HG03060 (cell line): ENCODE measurements around the gene LURAP1L.

Experiments
- ATAC-seq: cut with Tn5 transposase; IDR thresholded peaks from one replicate; pipeline ENCODE4 v1.9.1; 2021; ENCODE audit warnings: low read depth, moderate number of reproducible peaks; ENCODE audit not compliant: unreplicated experiment

The LURAP1L gene, protein sequence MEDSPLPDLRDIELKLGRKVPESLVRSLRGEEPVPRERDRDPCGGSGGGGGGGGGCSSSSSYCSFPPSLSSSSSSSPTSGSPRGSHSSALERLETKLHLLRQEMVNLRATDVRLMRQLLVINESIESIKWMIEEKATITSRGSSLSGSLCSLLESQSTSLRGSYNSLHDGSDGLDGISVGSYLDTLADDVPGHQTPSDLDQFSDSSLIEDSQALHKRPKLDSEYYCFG

DNA sequence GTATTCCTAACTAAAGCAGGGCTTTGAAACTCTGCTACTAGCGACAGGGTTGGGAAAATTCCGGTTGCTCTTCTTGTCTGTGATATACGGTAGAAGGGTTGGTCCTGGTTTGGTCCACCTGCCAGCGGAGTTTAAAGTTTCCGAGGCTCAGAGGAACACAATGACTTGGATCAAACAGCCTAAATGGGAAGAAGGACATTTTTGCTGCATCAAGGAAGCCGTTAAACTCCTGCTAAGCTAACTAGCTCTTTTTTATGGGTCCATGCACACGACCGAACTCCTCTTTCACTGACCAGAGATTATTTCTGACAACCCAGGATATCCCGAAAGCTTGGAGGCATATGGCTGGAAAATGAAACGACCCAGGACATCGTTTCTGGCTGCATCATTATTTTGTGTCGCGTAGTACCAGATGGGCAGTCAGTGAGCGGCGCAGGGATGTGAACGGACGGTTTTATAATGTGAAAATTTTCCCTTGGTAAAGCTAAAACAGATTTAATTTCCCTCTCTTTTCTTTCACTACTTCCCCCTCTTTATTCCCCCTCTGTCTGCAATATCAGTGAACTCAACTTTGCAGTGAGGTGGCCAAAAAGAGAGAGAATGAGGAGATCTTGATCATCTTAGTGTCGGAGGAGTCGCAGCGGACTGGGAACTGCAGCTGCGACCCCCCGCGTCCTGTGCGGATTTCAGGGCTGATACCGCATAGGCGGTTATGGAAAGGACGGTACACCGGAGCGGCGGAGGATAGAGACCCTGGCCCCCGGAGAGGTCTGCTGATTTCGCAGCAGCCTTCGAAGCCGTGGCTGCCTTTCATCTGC lies at the start of gene LURAP1L:
TSS of gene LURAP1L (plus strand) at position 160 of the 818 bp plus-strand sequence. CDS start 696 bp downstream, outside the sequence.
- no peak for ATAC-seq

DNA sequence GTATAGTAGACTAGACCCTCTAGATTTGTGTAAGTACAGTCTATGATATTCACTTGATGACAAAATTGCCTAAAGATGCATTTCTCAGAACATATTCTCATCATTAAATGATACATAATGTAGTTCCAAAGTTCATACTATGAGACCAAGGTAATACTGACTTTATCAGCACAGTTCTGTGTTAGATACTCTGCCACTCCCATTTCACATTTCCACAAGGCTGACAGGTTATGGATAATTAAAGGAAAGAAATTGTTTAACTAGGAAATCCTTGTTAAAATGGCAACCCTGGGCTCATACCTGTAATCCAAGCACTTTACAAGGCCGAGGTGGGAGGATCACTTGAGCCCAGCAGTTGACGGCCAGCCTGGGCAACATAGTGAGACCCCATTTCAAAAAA lies 48.0 kb upstream of the LURAP1L start:
- no peak for ATAC-seq

DNA sequence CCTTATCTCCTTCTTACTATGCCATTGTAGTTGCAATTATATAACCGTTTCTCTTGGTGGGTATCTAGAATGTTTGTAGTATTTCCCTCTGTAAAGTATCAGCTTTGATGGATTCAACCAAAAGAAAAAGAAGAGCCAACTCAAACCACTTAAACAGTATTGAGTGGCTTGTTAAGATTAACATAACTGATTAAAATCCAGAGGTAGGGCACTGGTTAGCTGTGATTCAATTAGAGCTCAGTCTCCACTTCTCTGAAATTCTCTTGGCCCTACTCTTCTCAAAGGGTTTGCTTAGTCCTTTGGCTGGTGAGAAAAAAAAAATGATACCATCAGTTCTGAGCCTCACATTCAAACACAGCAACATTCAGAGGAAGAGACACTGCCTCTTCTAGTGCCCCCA lies 44.6 kb upstream of the LURAP1L start:
- no peak for ATAC-seq

DNA sequence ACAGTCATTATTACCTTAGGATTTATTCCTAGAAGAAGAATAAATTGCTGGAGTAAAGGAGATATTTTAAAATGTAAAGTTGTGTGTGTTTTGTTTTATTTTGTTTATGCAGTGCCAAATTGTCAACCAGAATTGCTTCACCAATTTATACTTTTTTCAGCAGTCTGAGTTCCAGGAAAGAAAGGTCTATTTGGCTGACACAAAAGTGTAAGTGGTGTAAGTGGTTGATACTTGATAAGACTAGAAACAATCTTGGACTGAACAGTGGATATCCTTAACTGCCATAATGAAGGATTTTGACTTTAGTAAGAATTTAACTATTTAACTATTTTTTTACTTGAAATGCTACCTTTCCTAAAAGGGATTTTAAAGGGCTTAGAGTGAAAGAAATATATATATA lies 43.9 kb upstream of the LURAP1L start:
- ATAC-seq = no peak

DNA sequence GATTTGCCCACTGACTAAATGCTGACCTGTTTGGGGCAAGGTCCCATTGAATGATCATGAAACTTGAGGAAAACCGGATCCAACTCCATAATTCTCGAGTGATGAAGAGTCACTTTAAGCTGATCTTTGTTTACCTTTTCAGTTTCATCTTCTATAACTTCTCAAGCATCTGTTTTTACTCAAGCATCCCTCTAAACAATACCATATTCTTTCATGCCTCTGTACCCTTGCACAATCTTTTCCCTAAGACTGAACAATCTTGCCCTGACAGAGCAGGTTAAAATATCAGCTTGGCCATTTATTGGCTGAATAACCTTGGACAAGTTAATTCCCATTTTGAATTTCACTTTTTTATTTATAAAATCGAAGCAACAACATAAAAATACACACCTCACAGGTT lies 41.8 kb upstream of the LURAP1L start:
- no peak for ATAC-seq

DNA sequence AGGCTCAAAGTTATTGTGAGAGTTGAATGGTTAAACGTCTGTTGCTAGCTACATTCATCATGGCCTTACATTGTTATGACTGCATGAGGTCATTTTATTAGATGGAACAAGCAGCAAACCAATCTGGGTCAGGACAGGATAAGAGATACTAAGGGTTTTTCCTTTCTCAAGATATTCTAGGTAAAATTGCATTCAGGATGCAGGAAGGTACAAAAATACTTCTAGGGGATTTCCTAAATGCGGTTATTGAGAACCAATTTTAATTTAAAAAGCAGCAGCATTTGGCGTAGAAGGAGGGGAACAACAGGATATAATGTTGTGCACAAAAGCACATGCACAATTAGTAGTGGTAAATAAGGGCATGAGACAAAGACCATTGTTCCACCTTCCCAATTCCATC lies 39.2 kb upstream of the LURAP1L start:
- ATAC-seq = no peak

DNA sequence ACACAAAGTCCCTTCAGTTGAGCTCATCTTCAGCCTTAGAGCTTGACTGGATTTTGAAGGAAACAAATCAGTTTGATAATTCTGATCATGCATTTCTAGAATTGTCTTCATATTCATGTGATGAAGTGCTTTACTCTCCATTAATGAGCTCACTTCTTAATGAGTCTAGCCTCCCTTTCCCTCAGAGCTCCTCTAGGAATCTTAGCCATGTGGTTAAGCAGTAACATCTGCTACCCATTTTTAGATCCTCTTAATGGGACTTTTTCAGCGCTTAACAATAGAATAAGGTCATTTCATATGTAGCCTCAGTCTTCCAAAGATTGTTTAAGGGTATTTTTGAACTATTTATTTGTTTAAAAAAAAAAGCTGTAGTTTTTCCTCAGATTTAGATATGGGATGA lies 36.9 kb upstream of the LURAP1L start:
- ATAC-seq = no peak

DNA sequence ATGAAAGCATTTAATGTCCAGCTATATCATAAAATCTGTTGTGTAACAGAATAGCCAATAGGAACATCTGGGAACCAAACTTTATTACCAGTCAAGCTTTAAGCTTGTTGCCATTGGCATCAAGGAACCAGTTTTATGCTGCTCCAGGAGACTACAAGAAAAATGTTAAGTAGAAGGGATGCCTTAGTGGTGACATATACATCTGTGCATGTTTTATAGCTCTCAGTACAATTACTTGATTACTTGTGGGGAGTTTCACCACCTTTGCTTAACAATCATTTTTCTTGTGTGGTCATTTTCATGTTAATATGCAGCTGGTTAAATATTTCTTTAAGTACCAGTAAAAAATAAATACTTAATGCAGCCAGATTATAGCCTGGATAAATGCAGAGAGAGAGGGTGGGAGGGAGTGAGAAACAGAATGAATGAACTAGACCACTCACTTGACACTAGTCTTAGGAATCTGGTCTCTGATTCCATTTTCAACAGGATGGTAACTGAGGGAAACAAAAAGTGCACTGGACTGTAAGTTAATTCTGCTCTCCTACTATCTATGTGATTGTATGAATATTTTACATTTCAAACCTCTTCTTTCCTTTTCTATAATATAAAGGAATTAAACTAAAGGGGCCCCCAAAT lies 35.7 kb upstream of the LURAP1L start:
- ATAC-seq = no peak

DNA sequence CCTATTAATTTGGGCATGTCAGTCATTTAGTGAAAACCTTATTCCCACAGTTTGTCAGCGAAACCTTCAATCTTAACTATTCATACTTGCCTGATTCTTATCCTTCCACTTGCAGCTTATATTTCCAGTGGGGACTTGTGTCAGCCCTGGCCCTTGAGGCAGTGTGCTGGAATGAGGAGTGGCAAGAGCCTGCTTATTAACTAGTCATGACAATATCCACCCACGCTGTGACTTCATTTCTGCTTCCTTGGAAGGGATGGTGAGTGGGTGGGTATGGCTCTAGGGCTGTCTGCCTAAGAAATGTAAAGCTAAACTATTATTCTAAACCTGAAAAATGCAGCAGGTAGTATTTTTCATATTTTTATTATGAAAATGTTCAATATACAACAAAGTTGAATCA lies 34.0 kb upstream of the LURAP1L start:
- ATAC-seq = no peak

DNA sequence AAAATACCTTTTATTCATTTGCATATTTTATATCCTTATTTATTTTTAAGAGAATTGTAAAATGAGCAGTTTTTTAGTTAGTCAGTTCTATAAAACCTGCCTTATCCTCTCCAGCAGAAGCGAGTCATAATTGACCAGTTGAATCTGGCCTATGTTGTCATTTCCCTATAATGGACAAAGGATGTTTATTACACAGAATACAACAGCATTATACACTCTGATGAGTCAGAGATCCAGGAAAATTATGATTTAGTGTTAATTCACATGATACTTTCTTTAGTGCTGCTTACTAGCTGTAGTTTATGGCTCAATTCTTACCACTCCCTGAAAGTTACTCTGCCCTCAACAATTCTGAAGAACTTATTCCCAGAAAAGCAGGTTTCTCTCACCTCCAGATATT lies 26.8 kb upstream of the LURAP1L start:
- ATAC-seq = no peak

DNA sequence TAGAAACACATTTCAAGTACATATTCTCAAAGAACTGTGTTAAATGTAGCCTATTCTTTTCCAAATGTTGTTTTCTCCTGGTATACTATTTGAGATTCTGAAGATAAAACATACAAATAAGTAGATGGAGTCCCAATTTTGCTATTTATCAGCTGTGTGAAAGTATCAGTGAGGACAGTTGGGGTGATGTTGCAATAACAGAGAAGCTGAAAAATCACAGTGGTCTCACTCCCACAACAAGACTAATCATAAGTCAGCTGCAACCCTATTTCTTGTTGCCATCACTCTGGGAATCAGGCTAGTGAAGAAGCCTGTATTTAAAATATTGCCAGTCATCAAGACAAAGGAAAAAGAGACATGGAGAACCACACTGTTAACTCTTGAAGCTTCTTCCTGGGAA lies 25.9 kb upstream of the LURAP1L start:
- no peak for ATAC-seq

DNA sequence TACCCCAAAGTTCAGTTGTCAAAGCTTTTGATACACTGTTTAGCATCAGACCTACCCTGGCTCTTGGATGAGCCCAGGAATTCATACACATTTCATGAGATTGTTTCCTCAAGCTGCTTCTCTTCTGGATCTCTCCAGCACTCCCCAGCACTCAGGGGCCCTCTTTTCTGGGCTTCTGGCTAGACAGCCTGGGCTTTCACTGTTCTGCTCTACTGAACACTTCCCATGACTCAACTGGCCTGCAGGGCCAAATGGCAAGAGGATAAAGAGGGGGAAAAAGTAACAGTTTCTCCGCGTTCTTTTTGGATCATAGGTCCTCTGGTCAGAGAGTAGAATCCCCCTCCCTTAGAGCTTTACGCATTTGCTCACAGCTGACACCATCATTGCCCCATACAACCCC lies 20.9 kb upstream of the LURAP1L start:
- ATAC-seq = no peak

DNA sequence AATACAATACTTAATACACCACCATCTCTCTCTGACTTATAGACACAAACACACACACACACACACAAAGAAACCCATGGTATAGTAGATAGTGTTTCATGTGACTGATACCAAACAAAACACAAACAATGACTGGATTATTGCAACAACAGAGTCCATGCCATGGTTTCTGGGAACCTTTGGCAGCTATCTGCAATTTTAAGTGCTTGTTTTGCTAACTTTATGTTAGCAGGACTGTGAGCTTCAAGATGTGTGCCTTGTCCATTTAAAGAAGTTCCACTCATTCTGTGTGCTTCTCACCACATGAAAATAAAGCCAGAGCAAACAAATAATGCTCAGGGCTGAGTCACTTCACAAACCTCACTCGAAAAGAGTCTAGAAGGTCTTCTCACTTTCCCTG lies 15.1 kb upstream of the LURAP1L start:
- ATAC-seq = no peak

DNA sequence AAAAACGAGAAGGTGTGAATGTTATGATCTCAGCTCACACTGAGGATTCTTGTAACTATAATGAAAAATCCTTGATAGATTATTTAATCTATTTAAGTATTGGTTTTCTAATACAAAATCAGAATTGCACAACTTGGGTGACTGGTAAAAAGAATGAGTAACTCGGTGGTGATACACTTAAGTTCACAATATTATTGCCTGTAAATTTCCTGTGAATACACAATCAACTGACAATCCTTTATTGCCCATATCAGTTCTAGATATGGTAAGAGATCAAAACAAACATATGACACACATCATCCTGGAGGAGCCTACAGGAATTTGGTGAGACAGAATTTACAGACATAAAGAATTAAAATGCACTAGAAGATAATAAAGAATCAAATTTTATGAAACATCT lies 14.1 kb upstream of the LURAP1L start:
- ATAC-seq = no peak

DNA sequence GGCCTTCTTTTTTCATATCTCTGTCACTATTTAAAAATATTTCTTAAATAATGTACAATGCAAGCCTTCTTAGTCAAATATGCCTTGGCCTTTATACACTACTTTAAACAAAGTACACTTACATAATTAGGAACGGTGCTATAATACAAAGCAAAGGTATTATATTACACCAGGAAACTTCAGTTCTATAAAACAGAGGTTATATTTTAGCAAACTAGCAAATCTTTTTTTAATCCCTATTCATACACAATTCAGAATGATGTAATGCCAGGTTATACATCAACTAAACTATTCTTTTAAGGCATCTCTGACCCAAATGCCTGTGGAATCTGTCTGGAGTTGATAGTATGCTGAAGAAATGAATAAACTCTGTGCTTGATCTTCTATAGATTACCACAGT lies 10.7 kb upstream of the LURAP1L start:
- no peak for ATAC-seq

DNA sequence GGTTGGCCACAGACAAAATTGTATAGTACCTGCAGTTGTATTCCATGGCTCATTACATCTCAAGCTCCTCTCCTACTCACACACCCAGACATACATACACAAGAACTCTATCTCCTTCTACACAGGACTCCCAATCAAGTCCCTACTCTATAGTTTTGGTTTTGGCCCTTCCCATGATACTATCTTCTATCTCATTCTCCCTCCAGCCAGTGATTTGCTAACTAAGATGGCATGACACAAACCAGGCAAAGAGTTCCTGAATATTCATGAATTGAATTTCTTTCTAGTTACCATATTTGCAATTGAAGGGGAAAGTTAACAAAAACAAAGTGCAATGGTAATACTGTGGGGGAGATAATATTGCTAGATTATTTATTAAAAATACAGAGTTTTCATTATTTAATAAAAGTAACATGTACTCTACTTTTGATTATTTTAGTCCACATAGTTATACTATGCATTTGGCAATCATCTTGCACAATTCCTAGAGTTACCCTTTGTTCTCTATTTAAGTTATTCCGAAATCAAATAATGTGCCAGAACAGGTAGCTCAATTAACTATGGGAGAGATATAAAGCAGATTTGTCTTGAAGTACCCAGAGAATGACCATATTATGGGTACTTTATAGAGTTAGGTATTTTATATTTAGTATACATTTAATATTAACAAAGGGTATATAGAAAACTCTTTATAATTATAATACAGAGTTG lies 9.6 kb upstream of the LURAP1L start:
- no peak for ATAC-seq

DNA sequence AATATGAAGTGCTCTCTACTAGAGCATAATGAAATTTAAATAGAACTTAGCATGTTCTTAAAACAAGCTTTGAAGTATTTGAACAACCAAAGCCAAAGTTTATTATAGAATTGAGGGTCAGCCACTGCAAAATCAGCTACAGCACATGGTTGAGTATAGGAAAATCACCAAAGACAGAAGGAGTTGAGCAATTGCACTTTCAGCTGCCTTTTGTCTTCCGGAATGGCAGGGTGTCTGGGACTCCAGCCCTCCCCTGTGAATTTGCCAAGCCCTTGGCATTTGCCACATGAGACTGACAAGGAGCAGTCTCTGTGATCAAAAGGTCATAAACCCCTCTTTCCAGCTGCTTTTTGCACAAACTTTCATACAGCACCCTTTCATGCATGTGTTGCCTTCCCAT lies 8.5 kb upstream of the LURAP1L start:
- no peak for ATAC-seq

DNA sequence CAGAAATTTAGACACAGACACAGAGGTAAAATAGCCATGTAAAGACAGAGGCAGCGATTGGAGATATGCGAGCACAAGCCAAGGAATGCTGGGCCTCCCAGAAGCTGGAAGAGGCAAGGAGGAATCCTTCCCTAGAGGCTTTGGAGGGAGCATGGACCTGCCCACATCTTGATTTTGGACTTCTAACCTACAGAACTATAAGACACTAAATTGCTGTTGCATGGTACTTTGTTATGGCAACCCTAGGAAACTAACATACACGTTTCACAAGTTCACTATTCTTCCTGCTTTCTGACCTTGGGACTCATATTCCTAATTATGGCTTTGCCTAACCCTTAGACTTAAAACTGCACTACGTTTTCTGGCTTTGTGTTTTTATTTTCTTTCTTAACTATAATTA lies 4.6 kb upstream of the LURAP1L start:
- no peak for ATAC-seq

DNA sequence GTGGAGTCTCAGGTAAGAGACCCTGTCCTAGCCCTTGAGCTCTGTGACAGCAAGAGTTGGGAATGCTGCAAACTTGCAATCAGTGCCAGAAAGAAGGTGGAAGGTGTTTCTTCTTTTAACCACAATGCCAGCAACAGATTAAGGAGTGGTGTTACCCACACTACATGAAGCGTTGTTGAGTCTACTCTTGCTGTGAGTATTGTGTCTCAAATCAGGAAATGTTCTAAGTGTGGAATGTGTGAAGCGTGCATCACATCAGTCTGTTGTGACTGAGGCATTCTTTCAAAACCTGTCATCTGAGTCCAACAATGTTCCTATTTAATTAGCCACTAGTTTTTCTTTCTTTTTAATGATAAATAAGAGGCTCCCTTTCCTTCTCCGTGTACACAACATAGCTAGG lies 2.9 kb upstream of the LURAP1L start:
- ATAC-seq = no peak

DNA sequence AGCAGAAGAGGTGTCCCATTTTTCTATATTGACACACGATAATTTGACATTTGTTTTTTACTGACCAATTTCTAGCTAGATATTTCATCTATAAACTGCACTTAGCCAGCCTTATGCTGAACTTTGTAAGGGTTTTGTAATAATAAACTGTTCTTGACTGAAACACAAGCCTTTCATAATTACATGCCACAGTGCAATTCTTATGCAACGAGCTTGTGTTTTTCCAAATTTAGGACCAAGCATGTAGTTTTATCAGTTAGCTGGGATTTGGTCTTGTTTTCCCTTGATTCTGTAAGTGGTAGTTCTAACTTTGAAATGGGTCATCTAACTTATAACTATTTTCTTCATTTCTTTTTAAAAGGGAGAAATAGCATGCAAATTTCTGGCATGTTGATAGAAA lies 1.3 kb upstream of the LURAP1L start:
- ATAC-seq = no peak
